ENCODE data around the gene CBFB.
"Not testable (repeated sequence)": the region's sequence is repeated elsewhere in the genome, so short reads cannot be mapped to it uniquely, and the experiment has no call there.

Gene CBFB

DNA sequence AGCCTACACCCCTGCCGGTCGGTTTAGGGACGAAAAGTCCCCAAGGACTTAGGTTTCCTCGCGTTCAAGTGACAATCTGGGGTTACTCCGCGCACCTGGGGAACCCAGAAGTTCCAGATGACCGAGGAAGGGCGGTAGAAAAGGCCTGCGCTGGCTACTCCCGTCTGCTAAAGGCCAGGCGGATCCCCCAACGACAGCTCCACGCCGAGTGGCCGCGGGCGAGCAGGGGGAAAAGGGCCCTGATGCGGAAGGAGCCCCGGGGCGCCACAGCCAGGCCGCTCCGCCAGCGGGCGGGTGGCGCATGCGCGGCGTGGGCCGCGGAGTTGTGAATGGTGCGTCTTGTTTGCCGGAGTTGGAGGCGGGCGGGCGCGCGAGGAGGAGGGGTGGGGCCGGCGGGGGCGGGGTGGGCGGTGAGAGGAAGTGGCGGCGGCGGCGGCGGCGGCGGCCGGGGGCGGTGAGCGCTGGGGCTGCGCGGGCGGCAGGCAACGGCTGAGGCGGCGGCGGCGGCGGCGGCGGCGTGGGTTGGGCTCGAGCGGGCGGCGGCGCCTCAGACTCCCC, at the start of gene CBFB:
CBFB (plus strand) TSS at position 454 of the 558 bp plus-strand sequence. CDS start 259 bp downstream, outside the sequence.
- peak; percentile 89 for ATAC-seq (replicated peaks; ENCODE audit: extremely low read depth, poor library complexity, severe bottlenecking)
- peak within 1 kb of the TSS; percentile 83 for H3K4me3 Mint-ChIP-seq
- no peaks in the 10 kb centered on the region for H3K9me3 Mint-ChIP-seq
- H3K36me3 Mint-ChIP-seq (ENCODE audit: insufficient read depth) = peaks cover 22% of the 10 kb centered on the region
- H3K27me3 Mint-ChIP-seq = no peaks in the 10 kb centered on the region
- DNase-seq (ENCODE audit: low spot score in 2 of 2) = peak; percentile 86 to 91
- peaks cover 21% of the 10 kb centered on the region for H3K4me1 Mint-ChIP-seq
- peak within 1 kb of the TSS; percentile 82 for H3K27ac Mint-ChIP-seq (ENCODE audit: low read depth)

- Mint-ChIP-seq H3K27me3 (no peaks in the 10 kb centered on the region), H3K36me3 (ENCODE audit: insufficient read depth) (no peaks in the 10 kb centered on the region), H3K4me3 (no peak overlapping the region), H3K27ac (ENCODE audit: low read depth) (no peak overlapping the region), H3K9me3 (no peaks in the 10 kb centered on the region), H3K4me1 (peaks cover 15% of the 10 kb centered on the region)
- ATAC-seq (replicated peaks; ENCODE audit: extremely low read depth, poor library complexity, severe bottlenecking) (no peak), DNase-seq (ENCODE audit: low spot score in 2 of 2) (no peak)
Measured at GRCh38 chr16:66983033-66983432, 45.9 kb upstream of the CBFB start.

- Mint-ChIP-seq H3K27ac (ENCODE audit: low read depth) (peak overlapping the region; percentile 90), H3K4me3 (no peak overlapping the region), H3K4me1 (peaks cover 15% of the 10 kb centered on the region), H3K9me3 (no peaks in the 10 kb centered on the region), H3K36me3 (ENCODE audit: insufficient read depth) (no peaks in the 10 kb centered on the region), H3K27me3 (no peaks in the 10 kb centered on the region)
- ATAC-seq (replicated peaks; ENCODE audit: extremely low read depth, poor library complexity, severe bottlenecking) = no peak
- no peak for DNase-seq (ENCODE audit: low spot score in 2 of 2)
Measured at GRCh38 chr16:66984892-66985311, 44.0 kb upstream of the CBFB start.

DNA sequence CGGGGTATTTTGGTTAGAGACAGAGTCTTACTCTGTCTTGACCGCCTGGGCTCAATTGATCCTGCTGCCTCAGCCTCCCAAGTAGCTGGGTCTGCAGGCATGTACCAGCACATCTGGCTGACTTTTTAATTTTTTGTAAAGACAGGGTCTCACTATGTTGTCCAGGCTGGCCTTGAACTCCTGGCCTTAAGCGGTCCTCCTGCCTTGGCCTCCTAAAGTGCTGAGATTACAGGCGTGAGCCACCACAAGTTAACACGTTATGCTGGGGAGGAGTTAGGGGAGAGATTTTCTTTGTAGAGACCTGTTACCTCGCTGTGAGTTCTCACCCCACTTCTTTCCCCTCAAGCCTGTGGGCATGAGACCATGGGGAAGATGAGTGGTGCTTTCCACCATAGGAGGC, 42.4 kb upstream of the CBFB start:
- no peaks in the 10 kb centered on the region for H3K9me3 Mint-ChIP-seq
- no peak overlapping the region for H3K4me3 Mint-ChIP-seq
- no peaks in the 10 kb centered on the region for H3K36me3 Mint-ChIP-seq (ENCODE audit: insufficient read depth)
- H3K4me1 Mint-ChIP-seq = peaks cover 15% of the 10 kb centered on the region
- no peak overlapping the region for H3K27ac Mint-ChIP-seq (ENCODE audit: low read depth)
- ATAC-seq (replicated peaks; ENCODE audit: extremely low read depth, poor library complexity, severe bottlenecking) (no peak), DNase-seq (ENCODE audit: low spot score in 2 of 2) (no peak)
- no peaks in the 10 kb centered on the region for H3K27me3 Mint-ChIP-seq

DNA sequence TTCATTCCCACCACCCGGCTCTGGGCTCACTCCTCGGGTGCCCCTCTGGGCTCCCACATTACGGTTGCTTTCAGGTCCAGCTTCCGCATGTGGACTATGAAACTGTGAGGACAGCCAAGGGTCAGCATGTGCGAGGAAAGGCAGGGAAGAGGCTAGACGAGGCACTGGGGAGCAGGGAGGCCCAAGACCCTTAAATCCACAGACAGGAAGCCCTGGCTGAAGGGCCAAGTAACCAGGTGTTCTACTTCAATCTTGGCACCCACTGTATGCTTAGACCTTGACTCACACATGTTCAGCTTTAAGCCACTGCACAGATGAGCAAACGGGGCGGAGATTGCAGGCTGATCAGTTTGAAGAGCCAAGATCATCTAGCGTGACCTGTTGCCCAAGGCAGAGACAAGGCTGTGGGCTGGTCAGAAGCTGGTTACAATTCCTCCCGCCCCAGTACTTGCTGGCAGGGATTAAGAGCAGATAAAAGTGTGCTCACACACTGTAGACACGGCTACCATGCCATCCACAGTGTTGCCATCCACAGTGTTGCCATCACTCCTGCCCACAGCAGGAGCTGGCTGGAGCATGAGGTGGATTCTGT, 40.7 kb upstream of the CBFB start, which contains the start of gene CES4A:
CES4A (plus strand) TSS at position 393 of the 592 bp plus-strand sequence; CDS start at position 577, 184 bp downstream.
- H3K27ac Mint-ChIP-seq (ENCODE audit: low read depth) = no peak within 1 kb of the TSS
- H3K36me3 Mint-ChIP-seq (ENCODE audit: insufficient read depth) = no peaks in the 10 kb centered on the region

GRCh38 chr16:66991545-66992077, 37.3 kb upstream of the CBFB start:
- H3K27ac Mint-ChIP-seq (ENCODE audit: low read depth) = no peak overlapping the region
- ATAC-seq (replicated peaks; ENCODE audit: extremely low read depth, poor library complexity, severe bottlenecking) = no peak
- H3K9me3 Mint-ChIP-seq = no peaks in the 10 kb centered on the region
- no peaks in the 10 kb centered on the region for H3K4me1 Mint-ChIP-seq
- H3K4me3 Mint-ChIP-seq = no peak overlapping the region
- H3K36me3 Mint-ChIP-seq (ENCODE audit: insufficient read depth) = no peaks in the 10 kb centered on the region
- DNase-seq (ENCODE audit: low spot score in 2 of 2) = no peak
- H3K27me3 Mint-ChIP-seq = no peaks in the 10 kb centered on the region

More for the DNA sequence above, 40.7 kb upstream of the CBFB start, which contains the start of gene CES4A:
- Mint-ChIP-seq H3K4me3 (no peak within 1 kb of the TSS), H3K4me1 (peaks cover 15% of the 10 kb centered on the region), H3K27me3 (no peaks in the 10 kb centered on the region), H3K9me3 (no peaks in the 10 kb centered on the region)
- DNase-seq (ENCODE audit: low spot score in 2 of 2) (no peak), ATAC-seq (replicated peaks; ENCODE audit: extremely low read depth, poor library complexity, severe bottlenecking) (no peak)

- H3K4me1 Mint-ChIP-seq; H3K4me3 Mint-ChIP-seq; H3K36me3 Mint-ChIP-seq (ENCODE audit: insufficient read depth); DNase-seq (ENCODE audit: low spot score in 2 of 2); ATAC-seq (replicated peaks; ENCODE audit: extremely low read depth, poor library complexity, severe bottlenecking); H3K9me3 Mint-ChIP-seq; H3K27ac Mint-ChIP-seq (ENCODE audit: low read depth); H3K27me3 Mint-ChIP-seq: not testable (repeated sequence)
Measured at GRCh38 chr16:66993558-66993957, 35.4 kb upstream of the CBFB start.

- Mint-ChIP-seq H3K4me3 (no peak overlapping the region), H3K9me3 (no peaks in the 10 kb centered on the region), H3K4me1 (peaks cover 8% of the 10 kb centered on the region), H3K27ac (ENCODE audit: low read depth) (no peak overlapping the region), H3K27me3 (no peaks in the 10 kb centered on the region), H3K36me3 (ENCODE audit: insufficient read depth) (no peaks in the 10 kb centered on the region)
- no peak for DNase-seq (ENCODE audit: low spot score in 2 of 2)
- no peak for ATAC-seq (replicated peaks; ENCODE audit: extremely low read depth, poor library complexity, severe bottlenecking)
Measured at GRCh38 chr16:66996324-66996982, 32.5 kb upstream of the CBFB start.

GRCh38 chr16:66996983-66997358, 32.0 kb upstream of the CBFB start:
- DNase-seq (ENCODE audit: low spot score in 2 of 2) (no peak), ATAC-seq (replicated peaks; ENCODE audit: extremely low read depth, poor library complexity, severe bottlenecking) (no peak)
- H3K4me1 Mint-ChIP-seq = peaks cover 13% of the 10 kb centered on the region
- no peak overlapping the region for H3K4me3 Mint-ChIP-seq
- no peaks in the 10 kb centered on the region for H3K27me3 Mint-ChIP-seq
- no peak overlapping the region for H3K27ac Mint-ChIP-seq (ENCODE audit: low read depth)
- no peaks in the 10 kb centered on the region for H3K9me3 Mint-ChIP-seq
- no peaks in the 10 kb centered on the region for H3K36me3 Mint-ChIP-seq (ENCODE audit: insufficient read depth)

DNA sequence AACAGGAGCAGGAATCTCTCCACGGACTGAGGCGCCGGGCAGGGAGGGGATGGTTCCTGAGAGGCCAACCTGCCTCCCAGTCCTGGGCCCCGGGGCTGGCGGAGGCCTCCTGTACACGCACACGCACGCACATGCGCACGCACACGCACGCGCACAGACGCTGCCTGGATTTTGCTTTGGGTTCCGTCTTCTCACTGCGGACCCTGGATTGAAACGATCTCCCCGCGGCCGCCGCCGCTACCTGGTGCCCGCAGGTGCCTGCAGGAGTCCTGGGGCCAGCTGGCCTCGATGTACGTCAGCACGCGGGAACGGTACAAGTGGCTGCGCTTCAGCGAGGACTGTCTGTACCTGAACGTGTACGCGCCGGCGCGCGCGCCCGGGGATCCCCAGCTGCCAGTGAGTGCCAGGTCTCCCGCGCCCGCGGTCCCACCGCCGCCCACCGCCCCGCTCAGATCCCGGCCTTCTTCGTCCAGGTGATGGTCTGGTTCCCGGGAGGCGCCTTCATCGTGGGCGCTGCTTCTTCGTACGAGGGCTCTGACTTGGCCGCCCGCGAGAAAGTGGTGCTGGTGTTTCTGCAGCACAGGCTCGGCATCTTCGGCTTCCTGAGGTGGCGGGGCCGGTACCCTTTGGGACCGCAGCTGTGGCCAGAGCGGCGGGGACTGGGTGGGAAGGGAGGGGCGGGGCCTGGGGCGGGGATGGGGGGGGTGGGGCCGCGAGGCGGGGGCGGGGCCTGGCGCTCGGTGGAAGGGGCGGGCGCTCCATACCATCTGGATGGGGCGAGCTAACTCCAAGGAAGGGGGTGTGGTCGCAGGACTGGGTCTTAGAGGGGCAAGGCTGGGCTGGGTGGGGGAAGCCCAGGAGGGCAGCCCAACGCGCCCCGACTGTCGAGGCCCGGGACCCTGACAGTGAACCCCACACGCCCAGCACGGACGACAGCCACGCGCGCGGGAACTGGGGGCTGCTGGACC, 28.3 kb upstream of the CBFB start:
- peak overlapping the region; percentile 78 for H3K4me3 Mint-ChIP-seq
- ATAC-seq (replicated peaks; ENCODE audit: extremely low read depth, poor library complexity, severe bottlenecking) = peak; percentile 69
- H3K9me3 Mint-ChIP-seq = no peaks in the 10 kb centered on the region

DNA sequence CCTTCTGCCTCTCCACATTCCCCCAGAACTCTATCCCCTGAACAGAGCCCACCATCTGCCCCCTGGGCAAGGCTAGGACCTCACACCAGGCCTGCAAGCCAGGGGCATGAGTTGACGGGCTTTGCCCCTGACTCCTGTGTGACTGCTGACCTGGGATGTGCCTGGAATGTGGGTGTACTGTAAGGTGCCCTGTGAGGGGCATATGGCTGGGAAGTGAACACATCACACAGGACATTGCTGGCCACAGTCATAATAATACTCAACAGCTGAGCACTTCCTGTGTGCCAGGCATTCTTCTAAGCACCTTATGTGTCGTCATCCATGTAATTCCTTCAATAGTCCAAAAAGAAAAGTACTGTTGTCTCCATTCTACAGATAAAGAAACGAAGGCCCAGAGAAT, 27.2 kb upstream of the CBFB start:
- DNase-seq (ENCODE audit: low spot score in 2 of 2) (no peak), ATAC-seq (replicated peaks; ENCODE audit: extremely low read depth, poor library complexity, severe bottlenecking) (no peak)
- Mint-ChIP-seq H3K27me3 (no peaks in the 10 kb centered on the region), H3K27ac (ENCODE audit: low read depth) (peak overlapping the region; percentile 45), H3K4me3 (peak overlapping the region; percentile 78), H3K36me3 (ENCODE audit: insufficient read depth) (no peaks in the 10 kb centered on the region), H3K4me1 (peaks cover 16% of the 10 kb centered on the region), H3K9me3 (no peaks in the 10 kb centered on the region)

More for the DNA sequence above, 28.3 kb upstream of the CBFB start:
- no peaks in the 10 kb centered on the region for H3K27me3 Mint-ChIP-seq
- DNase-seq (ENCODE audit: low spot score in 2 of 2) = peak in 1 of 2 donors; percentile 28
- H3K36me3 Mint-ChIP-seq (ENCODE audit: insufficient read depth) = no peaks in the 10 kb centered on the region
- peaks cover 16% of the 10 kb centered on the region for H3K4me1 Mint-ChIP-seq
- H3K27ac Mint-ChIP-seq (ENCODE audit: low read depth) = peak overlapping the region; percentile 63

All from central memory CD8-positive, alpha-beta T cell (primary cell).